ENCODE measurements around the gene SLC35F1.

SLC35F1 gene

DNA sequence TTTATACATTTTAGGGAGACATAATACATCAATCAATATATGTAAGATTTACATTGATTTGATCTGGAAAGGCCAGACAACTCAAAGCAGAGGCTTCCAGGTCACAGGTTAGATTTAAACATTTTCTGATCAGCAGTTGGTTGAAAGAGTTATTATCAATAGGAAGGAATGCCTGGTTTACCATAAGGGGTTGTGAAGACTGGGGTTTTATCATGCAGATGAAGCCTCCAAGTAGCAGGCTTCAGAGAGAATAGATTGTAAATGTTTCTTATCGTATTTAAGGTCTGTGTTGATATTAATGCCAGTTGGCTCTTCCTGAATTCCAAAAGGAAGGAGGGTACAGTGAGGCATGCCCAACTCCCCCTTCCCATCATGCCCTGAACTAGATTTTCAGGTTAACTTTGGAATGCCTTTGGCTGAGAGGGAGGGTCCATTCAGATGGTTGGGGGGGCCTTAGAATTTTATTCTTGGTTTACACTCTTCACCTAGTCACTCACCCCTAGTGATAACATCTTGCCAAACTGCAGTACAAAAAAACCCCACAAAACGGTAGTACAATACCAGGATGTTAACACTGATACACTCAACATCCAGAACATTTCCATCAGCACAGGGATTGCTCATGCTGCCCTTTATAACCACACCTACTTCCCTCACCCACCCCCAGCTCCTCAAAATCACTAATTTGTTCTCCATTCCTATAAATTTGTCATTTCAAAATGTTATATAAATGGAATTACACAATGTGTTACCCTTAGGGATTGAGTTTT, 381.5 kb downstream of the SLC35F1 start:
- no peak for DNase-seq

DNA sequence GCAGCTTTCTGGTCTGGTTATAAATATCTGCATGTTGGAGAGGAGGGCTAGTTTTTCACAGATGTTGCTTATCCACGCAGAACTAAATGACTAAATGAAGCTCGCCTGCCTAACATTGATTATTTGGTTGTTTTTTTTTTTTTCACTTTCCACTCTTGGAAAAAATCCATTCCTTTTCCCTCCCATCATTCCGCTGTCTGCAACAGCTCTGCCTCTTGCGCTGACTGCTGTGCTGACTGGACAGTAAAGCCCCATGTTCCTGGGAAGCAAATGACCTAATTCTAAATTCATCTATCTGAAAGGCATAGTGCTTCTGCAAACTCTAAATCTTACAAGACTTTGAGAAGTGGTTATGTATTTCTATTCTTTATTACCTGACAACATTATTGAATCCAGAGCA, 385.5 kb downstream of the SLC35F1 start:
- DNase-seq = no peak

DNA sequence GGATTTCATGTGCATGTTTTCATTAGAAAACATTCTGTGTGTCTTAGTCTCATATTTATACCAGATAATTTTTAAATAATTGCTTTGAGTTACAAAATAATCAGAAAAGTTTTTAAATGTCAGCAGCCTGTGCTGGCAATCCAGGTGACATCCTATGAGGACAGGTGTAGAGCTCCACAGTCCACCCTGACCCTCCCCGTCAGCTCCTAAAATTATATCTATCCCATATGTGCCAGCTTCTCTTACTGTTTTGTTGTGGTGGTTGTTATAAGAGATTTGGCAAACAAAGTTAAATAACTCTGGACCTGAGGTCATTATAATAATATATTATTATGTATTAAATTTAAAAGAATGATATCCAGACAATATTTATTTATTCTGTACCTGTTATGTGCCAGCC, 387.8 kb downstream of the SLC35F1 start:
- no peak for DNase-seq

DNA sequence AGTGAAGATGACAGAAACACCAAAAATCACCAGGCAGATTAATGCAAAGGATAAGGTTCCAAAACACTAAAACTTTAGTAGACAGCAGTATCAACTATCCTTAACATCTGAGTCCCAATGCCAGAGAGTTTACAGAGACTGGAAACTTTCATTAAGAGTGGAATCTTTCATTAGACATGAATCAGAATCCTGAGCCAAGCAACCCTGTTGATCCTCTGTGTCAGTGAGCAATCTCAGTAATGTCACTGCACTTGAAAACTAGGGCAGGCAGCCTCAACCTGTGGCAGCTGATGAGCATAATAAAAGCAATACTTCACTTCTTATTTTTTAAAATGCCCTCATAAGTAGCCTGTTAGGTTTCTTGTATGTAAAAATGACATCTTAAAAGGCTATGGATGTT, 388.3 kb downstream of the SLC35F1 start:
- DNase-seq = no peak

DNA sequence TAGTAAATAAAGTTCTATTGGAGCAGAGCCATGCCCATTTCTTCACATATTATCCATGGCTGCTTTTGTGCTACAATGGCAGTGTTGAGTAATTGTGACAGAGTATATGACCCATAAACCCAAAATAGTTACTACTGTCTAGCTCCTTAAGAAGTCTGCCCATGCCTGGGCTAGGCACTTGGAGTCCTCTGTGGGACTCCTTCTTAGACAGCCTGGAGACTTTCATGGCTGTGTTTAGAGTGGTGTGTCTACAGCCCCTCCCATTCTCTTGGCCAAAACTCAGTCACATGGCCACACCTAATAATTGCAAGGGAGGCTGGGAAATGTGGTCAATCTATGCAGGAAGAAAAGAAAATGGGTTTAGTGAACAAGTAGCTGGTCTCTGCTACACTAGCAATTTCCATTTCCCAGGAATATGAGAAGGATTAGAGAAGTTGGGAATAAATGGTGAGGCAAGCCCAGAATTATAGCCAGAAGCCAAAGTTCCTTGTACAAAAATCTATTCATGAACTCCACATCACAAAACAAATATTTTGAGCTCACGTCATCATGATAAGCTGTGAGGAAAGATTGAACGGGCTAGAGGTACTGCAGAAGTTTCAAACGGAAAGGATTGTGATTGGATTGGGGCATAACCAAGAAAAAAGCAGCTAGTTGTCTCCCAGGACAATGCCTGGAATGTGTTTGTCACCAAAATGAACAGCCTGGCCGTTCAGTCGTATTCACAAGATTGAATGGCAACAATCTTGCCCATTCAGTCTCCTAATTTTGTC, 389.3 kb downstream of the SLC35F1 start:
- DNase-seq = no peak

DNA sequence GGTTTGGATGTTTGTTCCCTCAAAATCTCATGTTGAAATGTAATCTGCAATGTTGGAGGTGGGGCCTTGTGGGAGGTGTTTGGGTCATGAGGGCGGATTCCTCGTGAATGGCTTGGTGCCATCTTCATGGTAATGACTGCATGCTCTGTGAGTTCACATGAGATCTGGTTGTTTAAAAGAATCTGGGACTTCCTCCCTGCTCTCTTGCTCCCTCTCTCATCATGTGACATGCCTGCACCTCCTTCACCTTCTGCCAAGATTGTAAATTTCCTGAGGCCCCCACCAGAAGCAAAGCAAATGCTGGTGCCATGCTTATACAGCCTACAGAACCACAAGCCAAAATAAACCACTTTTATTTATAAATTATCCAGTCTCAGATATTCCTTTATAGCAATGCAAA, 390.8 kb downstream of the SLC35F1 start:
- no peak for DNase-seq

DNA sequence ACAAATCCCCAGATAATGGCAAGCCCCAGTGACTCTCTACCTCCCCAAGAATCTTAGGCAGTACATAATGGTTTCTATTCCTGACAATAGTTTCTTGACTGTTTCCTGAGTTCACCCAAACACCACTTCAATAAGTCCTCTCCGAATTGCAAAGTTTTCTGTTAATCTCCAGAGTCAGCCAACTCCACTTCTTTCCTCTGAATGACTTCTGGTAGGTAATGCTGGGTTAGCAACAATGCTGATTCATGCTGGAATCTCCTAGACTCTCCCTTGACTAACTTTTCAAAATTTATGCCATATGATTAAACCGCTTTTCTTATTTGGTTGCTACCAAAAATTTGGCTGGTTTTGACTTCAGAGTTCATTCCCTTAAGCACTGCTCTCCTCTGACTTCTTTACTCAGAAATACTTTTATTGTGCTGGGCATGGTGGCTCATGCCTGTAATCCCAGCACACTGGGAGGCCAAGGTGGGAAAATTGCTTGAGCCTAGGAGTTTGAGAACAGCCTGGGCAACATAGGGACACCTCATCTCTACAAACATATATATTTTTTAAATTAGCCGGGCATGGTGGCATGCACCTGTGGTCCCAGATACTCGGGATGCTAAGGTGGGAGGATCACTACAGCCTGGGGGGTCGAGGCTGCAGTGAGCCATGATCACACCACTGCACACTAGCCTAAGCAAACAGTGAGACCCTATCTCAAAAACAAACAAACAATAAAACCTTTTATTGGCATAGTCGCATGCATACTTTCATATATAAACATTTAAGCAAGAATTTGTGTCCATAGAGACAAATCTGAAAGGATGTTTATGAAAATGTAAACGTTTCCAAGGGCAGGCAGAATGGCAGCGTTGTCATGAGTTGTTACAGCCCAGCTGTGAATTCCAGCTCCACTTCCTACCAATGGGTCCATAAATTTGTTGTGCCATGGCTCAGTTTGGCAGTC, 391.7 kb downstream of the SLC35F1 start:
- no peak for DNase-seq

DNA sequence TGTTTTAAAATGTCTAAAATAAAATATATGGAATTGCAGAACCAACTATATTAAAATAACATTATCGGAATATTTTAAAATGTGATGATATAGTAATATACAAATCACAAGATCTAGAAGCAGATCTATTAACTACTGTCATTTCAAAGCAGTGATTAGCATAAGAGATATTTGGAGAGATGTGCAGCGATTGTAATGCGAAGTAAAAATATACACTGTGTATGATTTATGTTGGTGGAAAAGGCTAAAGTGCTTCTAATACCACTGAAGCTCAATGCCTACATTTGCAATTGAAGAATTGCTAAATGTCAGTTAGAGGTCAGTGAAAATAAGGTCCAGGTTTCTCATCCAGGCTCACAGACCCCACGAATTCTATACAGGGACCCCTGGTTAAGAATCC, 392.4 kb downstream of the SLC35F1 start:
- no peak for DNase-seq

DNA sequence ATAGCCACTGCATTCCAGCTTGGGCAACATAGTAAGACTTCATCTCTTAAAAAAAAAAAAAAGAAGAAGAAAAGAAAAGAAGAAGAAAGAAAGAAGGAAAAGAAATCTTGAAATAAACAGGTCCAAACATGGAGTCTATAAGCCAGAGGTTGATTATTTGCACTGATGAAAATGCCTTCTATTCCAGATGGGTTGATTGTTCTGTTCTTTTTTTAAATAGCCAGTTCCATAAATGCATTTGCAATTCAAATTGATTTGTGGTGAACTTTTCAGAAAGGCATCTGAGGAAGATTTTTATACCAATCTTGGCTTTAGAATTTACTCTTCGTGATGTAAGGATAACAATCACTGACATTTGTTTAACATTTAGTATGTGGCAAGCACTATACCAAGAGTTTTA, 397.3 kb downstream of the SLC35F1 start:
- no peak for DNase-seq

DNA sequence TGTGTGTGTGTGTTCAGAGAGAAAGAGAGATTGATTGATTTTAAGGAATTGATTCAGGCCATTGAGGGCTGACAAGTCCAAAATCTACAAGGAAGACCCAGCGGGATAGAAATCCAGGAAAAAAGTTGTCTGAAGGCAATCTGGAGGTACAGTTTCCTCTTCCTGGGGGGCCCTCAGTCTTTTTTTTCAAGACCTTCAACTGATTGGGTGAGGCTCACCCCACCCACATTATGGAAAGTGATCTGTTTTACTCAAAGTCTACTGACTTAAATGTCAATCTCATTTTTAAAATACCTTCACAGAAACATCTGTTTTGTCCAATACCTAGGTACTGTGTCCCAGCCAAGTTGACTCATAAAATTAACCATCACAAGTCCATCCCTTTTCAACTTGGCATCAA, 398.0 kb downstream of the SLC35F1 start:
- DNase-seq = no peak

DNA sequence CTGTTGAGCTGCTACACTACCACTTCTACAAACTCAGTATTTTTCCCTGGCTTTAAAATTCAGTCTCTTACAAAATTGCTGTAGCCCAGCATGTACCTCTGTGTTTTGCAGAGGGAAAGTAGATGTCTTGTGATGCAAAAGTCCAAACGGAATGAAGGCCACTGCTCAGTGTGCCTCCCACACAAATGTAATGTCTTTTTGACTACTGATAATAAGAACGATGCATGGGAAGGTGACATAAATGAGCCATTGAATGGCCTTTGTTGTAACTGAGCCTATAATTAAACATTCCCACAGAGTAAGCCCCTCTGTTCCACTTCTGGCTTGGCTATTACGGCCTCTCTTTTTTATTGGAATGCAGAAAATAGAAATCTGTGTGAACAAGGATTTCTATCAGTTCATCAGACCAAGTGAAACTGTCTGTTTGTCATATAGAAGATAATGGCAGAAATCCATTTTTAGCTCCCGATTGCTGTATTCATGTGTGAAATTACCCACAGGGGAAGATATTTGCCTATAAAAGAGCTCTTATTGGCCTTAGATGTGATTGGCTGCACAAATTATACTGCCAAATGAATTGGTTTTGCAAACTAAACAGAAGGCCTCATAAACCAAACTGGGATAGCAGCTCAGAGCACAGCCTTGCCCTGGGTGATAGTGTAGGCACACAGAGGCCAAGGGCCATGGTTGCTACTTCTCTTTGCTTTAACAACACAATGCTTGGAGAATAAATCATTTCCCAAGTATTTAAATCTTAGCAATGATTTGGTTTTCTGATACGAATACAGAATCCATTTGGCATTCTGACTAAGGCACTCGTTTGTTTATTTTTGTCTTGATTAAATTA, 399.6 kb downstream of the SLC35F1 start:
- DNase-seq = no peak

DNA sequence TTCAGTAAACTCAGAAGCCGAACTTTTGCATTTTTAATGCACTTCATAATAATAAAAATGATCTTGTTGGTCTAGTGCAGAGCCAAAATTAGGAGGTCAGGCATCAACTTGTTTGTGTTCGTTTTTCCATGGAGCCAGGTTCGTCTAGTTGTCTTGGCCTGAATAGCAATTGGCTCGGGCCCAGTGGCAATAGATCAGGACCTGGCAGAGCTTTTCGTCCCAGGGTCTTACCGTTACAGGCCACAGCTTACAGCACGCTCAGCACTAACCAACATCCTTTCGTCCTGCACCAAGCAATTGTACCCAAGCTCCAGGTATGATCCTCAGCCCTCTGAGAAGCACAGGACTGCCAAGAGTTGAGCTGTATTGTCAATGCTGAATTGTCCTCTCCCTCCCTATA, 400.5 kb downstream of the SLC35F1 start:
- DNase-seq = no peak

DNA sequence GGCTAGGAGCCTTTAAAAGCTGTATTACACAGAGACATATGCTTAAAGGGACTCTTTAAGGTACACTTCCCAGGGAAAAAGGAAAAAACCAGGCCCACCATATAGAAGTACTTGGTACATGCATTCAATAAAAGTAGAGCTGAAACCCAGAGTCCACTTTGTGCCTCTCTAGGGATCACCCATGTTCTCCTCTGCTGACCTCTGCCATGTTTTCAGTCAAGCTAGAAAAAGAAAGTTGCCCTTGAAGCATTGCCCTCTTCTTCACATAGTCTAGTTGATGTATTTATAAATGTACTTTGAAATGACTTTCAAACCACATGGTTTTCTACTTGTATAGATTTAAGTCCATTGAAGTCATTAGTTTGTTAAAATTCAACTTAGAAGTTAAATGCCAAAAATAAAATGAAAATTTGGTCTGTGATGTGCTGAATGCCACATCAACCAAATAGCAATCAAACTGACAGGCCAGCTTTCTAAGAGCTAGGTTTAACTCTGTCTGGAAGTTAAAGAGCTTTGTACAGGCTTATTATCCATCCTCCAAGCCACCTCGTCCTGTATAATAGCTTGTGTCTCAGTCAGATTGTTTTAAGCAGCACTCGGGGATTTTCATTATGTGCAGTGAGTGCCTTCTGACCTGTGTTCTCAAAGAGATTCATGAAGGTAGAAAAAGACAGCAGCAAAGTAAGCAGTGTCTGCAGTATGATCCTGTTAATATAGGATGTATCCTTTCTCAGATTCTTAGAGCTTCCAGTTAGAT, 402.5 kb downstream of the SLC35F1 start:
- no peak for DNase-seq

DNA sequence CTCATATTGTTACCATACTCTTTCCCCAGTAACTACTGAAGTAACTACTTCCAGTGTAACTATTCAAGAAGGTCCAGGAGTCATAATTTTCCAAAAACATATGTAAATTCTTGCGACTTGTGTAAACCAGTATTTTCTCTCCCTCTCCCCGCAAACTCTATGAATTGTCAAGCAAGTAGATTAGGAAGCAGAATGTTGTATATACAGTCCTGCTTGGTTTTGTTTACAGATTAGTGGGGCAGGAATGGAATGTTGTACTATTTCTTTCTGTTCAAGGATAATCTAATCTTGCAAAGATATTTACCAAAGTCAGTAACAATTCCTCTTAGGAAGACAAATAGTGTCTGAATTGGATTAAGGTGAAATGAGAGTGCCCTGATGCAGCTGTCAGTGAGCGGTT, 406.1 kb downstream of the SLC35F1 start:
- DNase-seq = no peak

DNA sequence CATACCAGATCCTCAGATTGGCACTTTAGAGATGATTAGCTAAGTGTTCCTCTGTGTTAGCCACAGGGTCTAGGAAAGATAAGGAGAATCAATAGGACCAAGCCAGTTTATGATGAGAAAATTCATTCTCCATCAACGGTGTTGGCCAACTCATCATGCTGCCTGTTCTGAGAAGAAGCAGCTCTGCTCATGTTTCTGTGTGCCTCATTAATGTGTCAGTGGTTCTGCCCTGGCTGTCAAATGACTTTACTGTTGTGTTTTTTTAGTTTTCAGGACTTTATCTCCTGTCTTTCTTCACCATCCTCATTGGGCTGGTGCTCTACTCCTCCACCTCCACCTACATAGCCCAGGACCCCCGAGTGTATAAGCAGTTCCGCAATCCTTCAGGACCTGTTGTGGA, 406.7 kb downstream of the SLC35F1 start:
- DNase-seq = no peak

DNA sequence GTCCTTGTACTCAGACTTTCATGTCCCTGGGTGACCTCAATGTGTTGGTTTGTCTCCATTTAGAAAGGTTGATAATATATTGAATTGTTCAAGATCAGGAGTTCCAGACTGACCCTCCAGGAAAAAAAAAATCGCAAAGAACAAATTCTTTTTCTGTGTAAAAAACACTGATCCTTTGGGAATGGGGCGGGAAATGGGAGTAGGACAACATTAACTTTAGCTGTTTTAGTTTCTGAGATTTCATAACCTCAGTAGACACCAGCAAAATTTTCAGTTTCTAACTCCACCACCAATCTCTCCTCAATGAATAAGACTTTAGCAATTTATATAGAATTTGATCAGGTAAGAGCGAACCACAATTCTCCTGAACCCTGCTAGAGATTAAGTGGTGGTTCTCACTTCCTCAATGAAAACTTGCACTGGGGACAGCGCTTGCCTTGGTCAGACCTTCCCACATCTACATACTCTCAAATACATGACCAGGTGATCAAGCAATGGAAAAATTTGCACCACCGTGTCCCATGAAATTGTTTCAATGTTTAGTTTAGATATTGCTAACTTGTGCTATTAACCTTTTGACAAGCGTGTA, 409.8 kb downstream of the SLC35F1 start:
- DNase-seq = no peak

DNA sequence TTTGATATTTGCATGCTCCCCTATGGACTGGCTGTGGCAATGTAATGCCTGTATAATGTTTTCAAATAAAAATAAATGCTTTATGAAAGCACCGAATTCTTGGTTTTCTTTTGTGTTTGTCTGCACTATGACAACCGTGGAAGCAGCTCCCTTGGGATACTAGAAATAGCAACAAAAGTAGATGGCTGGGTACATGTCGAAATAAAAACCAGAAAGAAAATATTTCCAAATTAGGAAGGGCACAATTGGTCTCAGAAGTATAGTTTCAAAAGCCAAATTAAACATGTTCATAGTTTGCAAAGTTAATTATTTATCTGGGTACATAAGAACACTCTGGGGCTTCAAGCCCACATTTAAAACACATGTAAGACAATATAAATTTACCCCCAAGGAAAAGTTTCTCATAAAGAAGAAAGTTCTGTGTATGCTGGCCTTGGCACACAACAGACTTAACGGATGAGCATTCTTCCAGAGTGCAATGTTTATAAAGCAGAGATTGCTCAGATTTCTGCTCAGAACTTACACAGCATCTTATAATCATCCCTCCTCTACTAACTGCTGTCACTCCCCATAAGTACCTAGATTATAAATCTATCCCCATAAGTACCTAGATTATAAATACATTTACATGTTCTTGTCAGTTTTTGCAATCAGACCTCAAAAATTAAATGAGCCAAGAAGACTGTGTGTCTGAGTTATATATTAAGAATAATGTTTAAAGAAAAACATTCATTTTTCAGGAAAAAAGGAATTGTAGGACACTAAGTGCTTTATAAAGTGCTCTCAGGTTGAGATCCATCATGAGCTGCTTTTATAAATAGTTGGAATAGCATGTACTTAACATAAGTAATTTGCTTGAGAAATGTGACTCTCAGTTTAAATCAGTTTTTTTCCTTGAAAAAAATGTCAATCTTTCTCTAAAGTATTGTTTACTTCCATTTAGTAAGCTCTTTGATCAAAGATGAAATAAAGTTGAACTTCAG, 410.8 kb downstream of the SLC35F1 start:
- DNase-seq = no peak

DNA sequence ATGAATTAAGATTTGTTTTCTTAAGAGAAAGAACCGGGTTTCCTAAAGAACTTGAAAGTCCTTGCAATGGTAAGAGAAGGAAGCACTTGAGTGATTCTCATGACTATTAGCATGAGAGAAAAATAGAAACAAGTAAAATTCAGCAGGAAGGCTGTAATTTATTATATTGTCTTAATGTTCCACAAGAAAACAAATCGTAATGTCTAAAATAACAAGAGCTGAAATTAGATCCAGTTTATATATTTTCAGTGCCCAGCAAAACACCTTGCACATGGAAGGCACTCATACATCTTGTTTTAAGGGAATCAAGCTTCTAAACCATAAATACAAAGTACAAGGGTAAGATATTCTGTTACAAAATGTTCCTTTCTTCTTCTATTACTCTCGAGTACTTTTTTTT, 411.6 kb downstream of the SLC35F1 start:
- DNase-seq = no peak

DNA sequence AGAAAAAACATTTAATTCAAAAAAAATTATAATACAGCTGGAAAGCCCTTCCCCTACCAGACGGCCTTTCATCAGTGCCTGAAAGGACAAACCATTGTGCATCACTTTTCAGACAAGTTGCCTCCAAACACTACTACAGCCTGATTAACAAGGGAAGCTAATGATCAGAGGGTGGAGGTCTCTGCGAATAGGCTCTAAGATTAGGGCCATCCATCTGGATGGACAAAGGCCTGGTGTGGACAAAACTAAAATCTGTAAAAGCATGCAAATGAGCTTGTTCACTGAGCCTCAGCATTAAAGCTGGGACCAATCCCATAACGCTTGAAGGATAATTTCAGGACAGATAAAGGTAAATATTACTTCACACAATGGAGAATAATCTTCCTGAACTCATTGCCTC, 412.4 kb downstream of the SLC35F1 start:
- DNase-seq = no peak

Data from RPMI8226 (cell line).